GM20431 (cell line): Measurements from ENCODE around the gene RNF227.

Experiments used
- in situ Hi-C: fragments of 300-500 bp; cut with MseI, MboI; formaldehyde crosslinking; loops from one replicate; pipeline ENCODE4 v1.15.0; 2020; ENCODE audit warnings: low sequenced_read_pairs; ENCODE audit not compliant: unreplicated experiment

RNF227 gene

DNA sequence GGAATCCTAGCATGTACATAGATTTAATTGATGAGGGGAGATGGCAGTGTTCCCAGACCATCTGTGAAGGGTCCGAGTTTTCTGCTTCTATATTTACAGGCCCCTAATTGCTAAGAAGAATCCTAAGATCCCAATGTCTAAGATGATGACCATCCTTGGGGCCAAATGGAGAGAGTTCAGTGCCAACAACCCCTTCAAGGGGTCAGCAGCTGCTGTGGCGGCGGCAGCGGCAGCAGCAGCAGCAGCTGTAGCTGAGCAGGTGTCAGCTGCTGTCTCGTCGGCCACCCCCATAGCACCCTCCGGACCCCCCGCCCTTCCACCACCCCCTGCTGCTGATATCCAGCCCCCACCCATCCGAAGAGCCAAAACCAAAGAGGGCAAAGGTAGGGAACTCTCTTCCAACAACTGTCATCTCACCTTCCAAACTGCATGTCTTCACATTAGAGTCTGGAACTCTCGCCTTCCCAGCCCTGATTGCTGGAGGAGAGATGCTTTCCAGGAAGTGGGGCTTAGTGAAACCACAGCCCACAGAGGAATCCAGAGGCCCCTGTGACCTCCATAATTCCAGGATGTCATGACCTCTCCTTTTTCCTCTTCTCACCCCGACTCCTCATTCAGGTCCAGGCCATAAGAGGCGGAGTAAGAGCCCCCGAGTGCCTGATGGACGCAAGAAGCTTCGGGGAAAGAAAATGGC, 22.8 kb downstream of the RNF227 start:
- in situ Hi-C loops, result no loop called here

- in situ Hi-C loops, result no loop called here
These were observed 26.7 kb downstream of the RNF227 start for GRCh38 chr17:7889166-7889955.

GRCh38 chr17:7888184-7888920, 27.7 kb downstream of the RNF227 start, which contains the start of gene CHD3:
TSS of gene CHD3 (plus strand) at chr17:7888789. CDS start at chr17:7889001, 212 bp downstream.
- in situ Hi-C loops, result no loop called here

GRCh38 chr17:7887482-7888183, 28.5 kb downstream of the RNF227 start:
- in situ Hi-C loops, result no loop called here

DNA sequence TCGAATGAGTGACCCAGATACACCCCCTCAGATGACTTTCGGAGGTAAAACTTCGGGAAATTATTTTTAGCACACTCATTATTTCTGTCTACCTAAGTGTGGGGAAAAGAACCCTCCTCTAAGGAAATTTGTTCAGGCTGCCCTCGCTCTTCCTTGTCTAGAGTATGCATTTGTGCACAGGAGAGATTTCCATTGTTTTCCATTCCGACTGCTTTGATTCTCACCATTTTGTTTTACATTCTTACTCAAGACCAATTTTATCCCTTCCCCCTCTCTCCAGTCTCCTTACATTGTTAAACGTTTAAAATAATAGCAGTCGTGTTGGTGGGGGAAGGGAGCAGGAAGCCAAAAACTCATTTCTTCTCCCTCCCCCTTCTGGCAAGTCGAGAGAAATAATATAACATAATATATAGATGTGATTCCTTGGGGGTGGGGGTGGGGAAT, 29.0 kb downstream of the RNF227 start:
- in situ Hi-C loops, result no loop called here

DNA sequence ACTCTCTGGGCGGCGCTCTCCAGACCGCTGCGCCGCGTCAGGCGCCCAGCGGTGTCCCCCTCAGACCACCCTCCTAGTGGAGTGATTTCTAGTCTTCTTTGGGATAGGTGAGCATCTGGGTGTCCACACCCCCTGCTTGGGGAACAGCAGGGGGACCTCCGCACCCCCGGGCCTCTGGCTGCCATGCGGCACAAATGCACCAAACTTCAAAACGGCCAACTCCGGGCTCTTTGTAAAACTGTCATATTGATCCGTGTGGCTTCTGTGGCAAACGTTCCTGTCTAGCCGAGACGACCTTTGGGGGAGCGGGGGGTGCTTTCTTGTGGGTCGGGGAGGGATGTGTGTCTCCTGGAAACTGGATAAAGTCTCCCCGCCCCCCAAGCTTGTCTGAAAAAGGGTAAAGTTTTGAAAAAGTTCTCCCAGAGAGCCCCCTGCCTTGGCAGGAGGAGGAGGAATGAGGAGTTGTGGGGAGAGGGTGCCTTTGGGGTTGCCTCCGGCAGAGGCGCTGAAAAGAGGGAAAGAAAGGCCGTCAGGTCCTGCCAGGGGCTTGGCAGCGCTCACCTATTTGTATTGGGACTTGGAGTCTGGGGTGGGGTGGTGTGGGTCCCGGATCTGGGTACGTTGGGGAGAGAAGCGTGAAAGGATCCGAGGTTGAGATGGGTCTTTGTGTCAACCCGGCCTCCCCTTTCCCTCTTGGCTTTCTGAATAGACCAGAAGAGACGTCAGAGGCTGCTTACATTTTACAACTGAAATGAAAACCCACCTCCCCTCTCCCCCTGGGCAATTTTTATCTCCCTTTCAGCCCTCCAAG, 29.7 kb downstream of the RNF227 start:
- in situ Hi-C loops, result no loop called here

DNA sequence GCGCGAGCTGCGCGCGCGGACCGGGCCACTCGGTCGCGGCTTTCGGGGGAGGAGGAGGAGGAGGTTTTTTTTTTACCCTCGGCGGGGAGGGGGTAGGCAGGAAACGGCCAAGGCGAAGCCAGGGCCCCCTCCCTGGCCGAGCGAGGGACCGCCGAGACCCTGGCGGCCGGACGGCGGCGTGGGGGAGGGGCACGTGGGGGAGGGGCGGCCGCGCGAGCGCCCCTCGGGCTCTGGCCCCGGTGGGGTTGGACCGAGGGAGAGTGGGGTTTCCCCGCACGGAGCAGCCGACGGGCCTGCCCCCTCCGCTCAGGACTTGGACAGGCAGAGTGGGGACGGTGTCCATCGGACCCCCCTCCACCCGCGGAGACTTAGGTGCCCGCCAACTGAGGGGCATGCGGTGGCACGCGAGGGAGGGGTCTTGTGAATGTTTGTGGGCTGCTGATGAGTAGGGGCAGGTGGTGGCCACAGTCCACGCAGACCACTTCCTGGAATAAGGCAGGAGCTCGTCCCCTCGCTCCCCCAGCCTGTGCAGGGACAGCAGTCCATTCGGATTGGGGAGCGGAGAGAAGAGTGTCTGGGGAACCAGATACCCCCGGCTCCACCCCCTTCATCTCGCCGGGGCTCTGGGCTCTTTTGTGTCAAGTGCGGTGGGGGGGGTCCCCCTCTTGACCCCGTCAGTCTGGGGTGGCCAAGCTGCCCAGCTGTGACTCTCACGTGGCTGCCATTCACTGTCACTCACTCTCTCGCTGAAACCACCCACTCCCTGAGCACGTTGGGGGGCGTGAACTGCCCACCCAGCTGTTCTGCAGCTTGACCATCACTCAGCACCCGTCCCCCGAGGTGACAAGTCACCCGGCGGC, 30.5 kb downstream of the RNF227 start:
- in situ Hi-C loops, result no loop called here

- in situ Hi-C loops, result no loop called here
These were observed 31.3 kb downstream of the RNF227 start for GRCh38 chr17:7884581-7885366.

- in situ Hi-C loops, result no loop called here
These were observed 32.2 kb downstream of the RNF227 start for GRCh38 chr17:7883781-7884386.

DNA sequence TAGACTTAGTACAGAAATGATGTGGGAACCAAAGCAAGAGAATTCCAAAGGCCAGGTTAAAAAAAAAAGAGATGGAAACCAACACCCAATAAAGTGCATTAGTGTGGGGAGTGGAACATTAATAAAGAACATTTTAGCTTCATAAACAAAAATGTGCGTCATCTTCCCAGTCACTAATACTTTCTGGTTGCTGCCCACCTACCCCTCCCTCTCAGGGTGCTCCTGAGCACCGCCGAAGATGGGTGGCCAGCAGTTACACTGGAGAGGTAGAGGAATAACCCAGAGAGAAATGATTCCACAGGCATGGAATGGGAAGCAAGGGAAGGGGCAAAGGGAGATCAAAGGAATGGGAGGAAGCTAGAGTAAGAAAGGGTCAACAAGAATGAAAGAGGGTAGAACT, 33.5 kb downstream of the RNF227 start:
- in situ Hi-C loops, result no loop called here

- in situ Hi-C loops, result no loop called here
These were observed 34.0 kb downstream of the RNF227 start for GRCh38 chr17:7882068-7882467.

GRCh38 chr17:7881276-7882054, 34.6 kb downstream of the RNF227 start:
- in situ Hi-C loops, result no loop called here

DNA sequence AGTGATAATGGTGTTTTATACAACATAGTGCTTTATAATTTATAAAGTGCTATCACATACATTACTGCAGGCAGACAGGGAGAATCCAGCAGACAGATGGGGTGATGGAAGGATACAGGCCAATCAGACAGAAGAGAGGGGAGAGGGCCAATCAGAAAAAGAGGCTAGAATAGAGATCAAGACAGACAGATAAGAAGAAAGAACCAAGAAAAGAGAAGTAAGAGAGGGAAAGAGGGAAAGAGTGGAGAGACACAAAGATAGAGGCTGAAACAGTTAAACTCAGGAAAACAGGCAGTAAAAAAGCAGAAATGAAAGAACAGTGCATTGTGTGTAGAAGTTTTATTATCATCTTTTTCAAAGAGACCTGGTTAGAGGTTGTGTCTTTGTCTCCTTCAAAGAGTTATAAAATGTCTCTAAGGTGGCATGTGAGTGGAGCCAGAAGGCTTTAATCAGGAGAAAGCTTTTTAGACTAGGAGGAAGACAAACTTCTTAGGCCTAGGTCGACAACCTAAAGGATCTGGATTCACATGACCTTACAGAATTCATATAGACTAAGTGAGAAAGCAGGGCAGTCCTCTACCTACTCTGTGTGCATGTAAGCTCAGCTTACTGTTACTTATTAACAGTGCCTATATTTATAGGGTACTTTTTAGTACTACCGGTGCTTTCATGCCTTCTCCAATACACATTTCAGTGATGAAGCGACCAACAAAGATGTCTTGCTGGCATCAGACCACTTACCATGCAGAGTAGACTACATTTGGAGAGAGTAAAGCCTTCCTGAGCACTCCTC, 35.8 kb downstream of the RNF227 start:
- in situ Hi-C loops, result no loop called here

- in situ Hi-C loops, result no loop called here
These were observed 37.9 kb downstream of the RNF227 start for GRCh38 chr17:7878234-7878633.

GRCh38 chr17:7875804-7876370, 40.2 kb downstream of the RNF227 start:
- in situ Hi-C loops, result no loop called here
